HUDEP-2 (cell line): ENCODE results near the gene KLHDC10.
"Not testable (repeated sequence)": the region's sequence is repeated elsewhere in the genome, so short reads cannot be mapped to it uniquely, and the experiment has no call there.

Experiments used
- DNase-seq, 76 experiments: peaks; one replicate each; lab custom pipeline; 2025; ENCODE audit not compliant: unreplicated experiment in 76 of 76; lab: John Stamatoyannopoulos, UW

Gene KLHDC10

GRCh38 chr7:130152493-130153210 lies 82.3 kb downstream of the KLHDC10 start:
- DNase-seq: peak in 43 of 76 experiments; percentile 9 to 67 (median 31)

GRCh38 chr7:130153211-130153908 lies 83.0 kb downstream of the KLHDC10 start:
- no peak for DNase-seq

GRCh38 chr7:130154131-130154500 lies 83.8 kb downstream of the KLHDC10 start:
- DNase-seq: peak in 37 of 76 experiments; percentile 8 to 71 (median 37)

- peak in 9 of 76 experiments; percentile 7 to 67 (median 37) for DNase-seq
Observed at GRCh38 chr7:130154501-130155317, 84.4 kb downstream of the KLHDC10 start.

- no peak for DNase-seq
Observed at GRCh38 chr7:130156140-130156539, 85.8 kb downstream of the KLHDC10 start.

- no peak for DNase-seq
Observed at GRCh38 chr7:130157700-130158099, 87.4 kb downstream of the KLHDC10 start.

GRCh38 chr7:130160023-130160422 lies 89.7 kb downstream of the KLHDC10 start:
- no peak for DNase-seq

- no peak for DNase-seq
Observed at GRCh38 chr7:130160455-130160854, 90.1 kb downstream of the KLHDC10 start.

GRCh38 chr7:130162196-130162595 lies 91.9 kb downstream of the KLHDC10 start:
- DNase-seq: no peak

GRCh38 chr7:130174237-130174959 lies 104.1 kb downstream of the KLHDC10 start:
- no peak for DNase-seq

- no peak for DNase-seq
Observed at GRCh38 chr7:130178251-130178650, 107.9 kb downstream of the KLHDC10 start.

GRCh38 chr7:130179631-130180030 lies 109.3 kb downstream of the KLHDC10 start:
- DNase-seq: no peak

GRCh38 chr7:130180571-130181262 lies 110.4 kb downstream of the KLHDC10 start:
- DNase-seq: no peak

- no peak for DNase-seq
Observed at GRCh38 chr7:130181263-130181605, 110.9 kb downstream of the KLHDC10 start.

- DNase-seq: no peak
Observed at GRCh38 chr7:130182990-130183389, 112.7 kb downstream of the KLHDC10 start.

- DNase-seq: not testable (repeated sequence)
Observed at GRCh38 chr7:130184349-130184748, 114.0 kb downstream of the KLHDC10 start.
